ENCODE results near the gene TMEM208.

GRCh38 chr16:67182288-67182687 lies 44.6 kb upstream of the TMEM208 start:
- TF ChIP-seq CTCF (IDR thresholded peaks at IDR 0.05) = no peak
- TF ChIP-seq POLR2A (IDR thresholded peaks at IDR 0.05) = no peak

Measured in adrenal gland (tissue), 5 donors.